Prostate gland (tissue), 2 donors: ENCODE results near the gene ZCCHC7.

Source experiments
- CTCF ChIP-seq, 4 experiments: fragments of 200-600 bp in 2 of 4; fragments of 450-650 bp in 2 of 4; sonication (generic) in 2 of 4; IDR thresholded peaks; 1 replicate in 3 of 4; 2 replicates in 1 of 4; pipeline ENCODE4 v1.5.1; 2016 to 2019; ENCODE audit warnings: antibody characterized with exemption in 4 of 4, mild to moderate bottlenecking in 2 of 4, moderate library complexity in 2 of 4
- POLR2A ChIP-seq: fragments of 450-650 bp; IDR thresholded peaks from one replicate; pipeline ENCODE4 v1.6.1; 2016; ENCODE audit warnings: antibody characterized with exemption, mild to moderate bottlenecking

GRCh38 chr9:37284636-37285035 is 164.3 kb downstream of the ZCCHC7 start:
- TF ChIP-seq POLR2A (no peak), CTCF (IDR thresholded peaks at IDR 0.05) (no peak)
